Common myeloid progenitor, CD34-positive (primary cell): ENCODE results near the gene DMRTC2.

ENCODE experiments used
- CTCF ChIA-PET: fragments of 350-600 bp; sonication (Branson Sonifier 250); formaldehyde crosslinking; loops from one replicate; lab custom pipeline; 2021; ENCODE audit warnings: antibody characterized with exemption; lab: Charles Lee
- POLR2A ChIA-PET: fragments of 350-600 bp; sonication (Branson Sonifier 250); formaldehyde crosslinking; loops from one replicate; lab custom pipeline; 2021; ENCODE audit warnings: antibody characterized with exemption; lab: Charles Lee
- DNase-seq, 3 donors: peaks; one replicate each; pipeline versions ENCODE4 v3.0.0 to v3.0.0-alpha.2; 2013
- H3K27ac ChIP-seq, 2 experiments: 1 replicate in 1 of 2; 2 replicates in 1 of 2; pipeline ENCODE4 v1.7.0; 2013; ENCODE audit warnings: inconsistent platforms in 2 of 2, low read length in 2 of 2, mild to moderate bottlenecking in 2 of 2, low read depth in 1 of 2, moderate library complexity in 1 of 2; ENCODE audit not compliant: severe bottlenecking in 2 of 2, insufficient read depth in 1 of 2, poor library complexity in 1 of 2
- H3K27me3 ChIP-seq, 5 experiments: replicated peaks in 2 of 5; 1 replicate in 3 of 5; 2 replicates in 2 of 5; pipeline versions ENCODE4 v1.6.1 to v1.7.0; 2013; ENCODE audit warnings: low read length in 4 of 5, mild to moderate bottlenecking in 2 of 5, moderate library complexity in 2 of 5, inconsistent platforms in 1 of 5; ENCODE audit not compliant: insufficient read depth in 5 of 5, control insufficient read depth in 4 of 5
- H3K36me3 ChIP-seq, 4 experiments: 1 replicate in 2 of 4; 2 replicates in 2 of 4; pipeline versions ENCODE4 v1.6.1 to v1.7.0; 2013; ENCODE audit warnings: low read length in 3 of 4, control low read depth in 1 of 4, mild to moderate bottlenecking in 1 of 4; ENCODE audit not compliant: control insufficient read depth in 4 of 4, insufficient read depth in 4 of 4
- H3K4me1 ChIP-seq, 4 experiments: 1 replicate in 3 of 4; 2 replicates in 1 of 4; pipeline versions ENCODE4 v1.6.1 to v1.7.1; 2013; ENCODE audit warnings: low read length in 3 of 4, mild to moderate bottlenecking in 3 of 4, control low read depth in 1 of 4, inconsistent platforms in 1 of 4, moderate library complexity in 1 of 4; ENCODE audit not compliant: control insufficient read depth in 4 of 4, insufficient read depth in 4 of 4; ENCODE audit errors: control extremely low read depth in 1 of 4
- H3K4me3 ChIP-seq, 7 experiments: 1 replicate in 4 of 7; 2 replicates in 3 of 7; pipeline versions ENCODE4 v1.5.1 to v1.7.0; 2013; ENCODE audit warnings: mild to moderate bottlenecking in 7 of 7, low read length in 6 of 7, moderate library complexity in 6 of 7, inconsistent platforms in 2 of 7, low read depth in 2 of 7, control low read depth in 1 of 7; ENCODE audit not compliant: insufficient read depth in 4 of 7, control insufficient read depth in 1 of 7; ENCODE audit errors: extremely low read depth in 1 of 7
- H3K9me3 ChIP-seq, 5 experiments: 1 replicate in 4 of 5; 2 replicates in 1 of 5; pipeline versions ENCODE4 v1.6.1 to v1.7.1; 2013; ENCODE audit warnings: low read length in 4 of 5, mild to moderate bottlenecking in 2 of 5, inconsistent platforms in 1 of 5, low read depth in 1 of 5, moderate library complexity in 1 of 5; ENCODE audit not compliant: control insufficient read depth in 4 of 5, insufficient read depth in 2 of 5; ENCODE audit errors: control extremely low read depth in 1 of 5
- WGBS: methylation state at CpG from one replicate; pipeline ENCODE4 v1.1.5; 2013; ENCODE audit not compliant: insufficient coverage; 5-methylcytosine and 5-hydroxymethylcytosine counted together

Gene DMRTC2

GRCh38 chr19:41886761-41887710, 42.2 kb downstream of the DMRTC2 start:
- peaks cover 18 to 81% (median 76%) of the 10 kb centered on the region in 4 experiments for H3K4me1 ChIP-seq
- WGBS, result 15% methylated on average over 6 of the region's 13 CpGs
- ChIA-PET POLR2A (interaction anchor here (0.6 to 1.7 kb wide), 4 partner anchors 10 to 509 kb away, joined by 3 to 8 read pairs (median 7); partner anchors contain the start of gene CD79A), CTCF (interaction anchor here (0.6 to 7.4 kb wide), 16 partner anchors 12 to 78 kb away, joined by 3 to 82 read pairs (median 4); partner anchors contain the start of genes CD79A and RPS19)
- H3K4me3 ChIP-seq, result peak overlapping the region; percentile 23 to 88 (median 67)
- H3K27me3 ChIP-seq, result no peaks in the 10 kb centered on the region
- no peaks in the 10 kb centered on the region for H3K9me3 ChIP-seq
- peak in 2 of 3 donors; percentile 82 to 87 for DNase-seq
- peaks cover 0 to 30% (median 12%) of the 10 kb centered on the region in 4 experiments for H3K36me3 ChIP-seq
- H3K27ac ChIP-seq, result peak overlapping the region; percentile 66 to 85

GRCh38 chr19:41887711-41888382, 43.0 kb downstream of the DMRTC2 start:
- DNase-seq, result peak in 2 of 3 donors; percentile 61 to 70
- Histone ChIP-seq H3K9me3 (no peaks in the 10 kb centered on the region), H3K4me1 (peaks cover 17 to 80% (median 76%) of the 10 kb centered on the region in 4 experiments), H3K27me3 (no peaks in the 10 kb centered on the region), H3K36me3 (peaks cover 0 to 38% (median 18%) of the 10 kb centered on the region in 4 experiments), H3K27ac (peak overlapping the region; percentile 66 to 85), H3K4me3 (peak overlapping the region in 6 of 7 experiments; percentile 53 to 88 (median 68))
- WGBS, result 15% methylated on average over 7 of the region's 17 CpGs
- ChIA-PET CTCF (interaction anchor here (0.8 to 7.4 kb wide), 13 partner anchors 13 to 64 kb away, joined by 3 to 82 read pairs (median 4); partner anchors contain the start of genes CD79A and RPS19), POLR2A (interaction anchor here (0.6 to 1.7 kb wide), 2 partner anchors 15 to 46 kb away, joined by 6 to 8 read pairs; no protein-coding TSS in a partner anchor)

DNA sequence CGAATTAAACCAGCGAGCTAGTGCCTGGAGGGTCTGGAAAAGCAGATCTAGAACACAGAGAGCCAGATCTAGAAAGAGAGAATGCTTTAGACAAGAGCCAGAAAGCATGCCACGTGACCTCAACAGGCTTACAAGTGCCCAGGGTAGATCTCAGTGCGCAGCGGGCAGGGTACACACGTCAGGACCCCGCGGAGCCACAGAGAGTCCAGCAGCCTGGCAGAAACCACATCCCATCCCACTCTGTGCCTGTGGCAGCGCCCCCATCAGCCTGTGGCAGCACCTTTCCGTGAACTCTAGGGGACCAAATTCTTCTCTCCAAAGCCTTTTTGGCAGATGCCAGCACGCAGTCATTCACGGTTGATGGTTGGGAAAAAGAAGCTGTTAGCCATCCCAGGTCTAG, 44.1 kb downstream of the DMRTC2 start:
- ChIA-PET CTCF (interaction anchor here (1.0 to 7.4 kb wide), 9 partner anchors 14 to 63 kb away, joined by 3 to 82 read pairs (median 4); partner anchors contain the start of genes CD79A and RPS19), POLR2A (no interaction called here)
- no peaks in the 10 kb centered on the region for H3K27me3 ChIP-seq
- H3K36me3 ChIP-seq, result peaks cover 0 to 42% (median 20%) of the 10 kb centered on the region in 4 experiments
- no peaks in the 10 kb centered on the region for H3K9me3 ChIP-seq
- 91% methylated on average over 11 of the region's 12 CpGs for WGBS
- no peak for DNase-seq
- H3K4me1 ChIP-seq, result peaks cover 17 to 80% (median 74%) of the 10 kb centered on the region in 4 experiments
- no peak overlapping the region for H3K4me3 ChIP-seq
- peak overlapping the region; percentile 20 to 22 for H3K27ac ChIP-seq

DNA sequence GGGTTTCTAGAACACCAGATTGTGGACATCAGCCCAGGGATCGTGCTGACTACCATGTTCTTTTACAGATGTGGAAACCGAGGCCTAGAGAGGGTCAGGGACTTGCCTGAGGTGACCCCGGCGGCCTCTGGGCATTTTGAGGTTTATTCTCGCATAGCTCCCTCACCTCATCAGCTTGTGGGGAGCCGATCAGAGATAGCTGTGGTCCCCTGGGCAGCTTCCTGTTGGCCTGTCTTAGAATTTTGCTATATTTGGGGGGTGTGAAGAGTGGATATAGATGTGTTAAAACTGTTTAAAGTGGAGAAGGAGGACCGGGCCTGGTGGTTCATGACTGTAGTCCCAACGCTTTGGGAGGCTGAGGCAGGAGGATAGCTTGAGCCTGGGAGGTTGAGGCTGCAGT, 45.1 kb downstream of the DMRTC2 start:
- H3K9me3 ChIP-seq, result no peaks in the 10 kb centered on the region
- H3K27me3 ChIP-seq, result no peaks in the 10 kb centered on the region
- 97% methylated on average over 5 of the region's 8 CpGs for WGBS
- peaks cover 14 to 74% (median 68%) of the 10 kb centered on the region in 4 experiments for H3K4me1 ChIP-seq
- CTCF ChIA-PET, result interaction anchor here (0.9 to 7.4 kb wide), 4 partner anchors 7 to 27 kb away, joined by 3 to 82 read pairs (median 4); partner anchors contain the start of genes ARHGEF1 and CD79A
- no peak for DNase-seq
- no peak overlapping the region for H3K4me3 ChIP-seq
- peak overlapping the region in 1 of 2 experiments; percentile 45 for H3K27ac ChIP-seq
- H3K36me3 ChIP-seq, result peaks cover 0 to 51% (median 25%) of the 10 kb centered on the region in 4 experiments
- POLR2A ChIA-PET, result interaction anchor here (0.6 kb wide), 1 partner anchor 40 kb away, joined by 3 read pairs; no protein-coding TSS in a partner anchor

- 95% methylated on average over 2 of the region's 4 CpGs for WGBS
- H3K4me3 ChIP-seq, result no peak overlapping the region
- ChIA-PET CTCF (interaction anchor here (1.0 to 7.4 kb wide), 6 partner anchors 8 to 68 kb away, joined by 3 to 82 read pairs (median 4); partner anchors contain the start of genes ARHGEF1, CD79A and RABAC1), POLR2A (interaction anchor here (1.1 kb wide), 1 partner anchor 18 kb away, joined by 5 read pairs; no protein-coding TSS in a partner anchor)
- no peaks in the 10 kb centered on the region for H3K9me3 ChIP-seq
- H3K27me3 ChIP-seq, result no peaks in the 10 kb centered on the region
- peaks cover 4 to 60% (median 34%) of the 10 kb centered on the region in 4 experiments for H3K36me3 ChIP-seq
- DNase-seq, result no peak
- H3K4me1 ChIP-seq, result peaks cover 8 to 65% (median 58%) of the 10 kb centered on the region in 4 experiments
- H3K27ac ChIP-seq, result no peak overlapping the region
Observed at GRCh38 chr19:41890936-41891335, 46.1 kb downstream of the DMRTC2 start.

GRCh38 chr19:41892173-41892902, 47.5 kb downstream of the DMRTC2 start:
- Histone ChIP-seq H3K9me3 (no peaks in the 10 kb centered on the region), H3K4me1 (peaks cover 2 to 51% (median 44%) of the 10 kb centered on the region in 4 experiments), H3K4me3 (peak overlapping the region in 1 of 7 experiments; percentile 20), H3K27me3 (no peaks in the 10 kb centered on the region), H3K36me3 (peaks cover 4 to 66% (median 43%) of the 10 kb centered on the region in 4 experiments), H3K27ac (peak overlapping the region; percentile 15 to 47)
- DNase-seq, result no peak
- WGBS, result 97% methylated on average over 25 of the region's 34 CpGs
- ChIA-PET CTCF (interaction anchor here (1.0 to 7.4 kb wide), 3 partner anchors 10 to 17 kb away, joined by 3 to 82 read pairs (median 8); partner anchors contain the start of gene CD79A), POLR2A (interaction anchor here (1.1 kb wide), 1 partner anchor 20 kb away, joined by 5 read pairs; no protein-coding TSS in a partner anchor)
